ENCODE data around the gene LTBP3.

LTBP3 gene

GRCh38 chr11:65492637-65493366 is 65.4 kb downstream of the LTBP3 start:
- DNase-seq: peak; percentile 78

- no peak for DNase-seq
These were observed 65.8 kb downstream of the LTBP3 start for GRCh38 chr11:65492387-65492636.

DNA sequence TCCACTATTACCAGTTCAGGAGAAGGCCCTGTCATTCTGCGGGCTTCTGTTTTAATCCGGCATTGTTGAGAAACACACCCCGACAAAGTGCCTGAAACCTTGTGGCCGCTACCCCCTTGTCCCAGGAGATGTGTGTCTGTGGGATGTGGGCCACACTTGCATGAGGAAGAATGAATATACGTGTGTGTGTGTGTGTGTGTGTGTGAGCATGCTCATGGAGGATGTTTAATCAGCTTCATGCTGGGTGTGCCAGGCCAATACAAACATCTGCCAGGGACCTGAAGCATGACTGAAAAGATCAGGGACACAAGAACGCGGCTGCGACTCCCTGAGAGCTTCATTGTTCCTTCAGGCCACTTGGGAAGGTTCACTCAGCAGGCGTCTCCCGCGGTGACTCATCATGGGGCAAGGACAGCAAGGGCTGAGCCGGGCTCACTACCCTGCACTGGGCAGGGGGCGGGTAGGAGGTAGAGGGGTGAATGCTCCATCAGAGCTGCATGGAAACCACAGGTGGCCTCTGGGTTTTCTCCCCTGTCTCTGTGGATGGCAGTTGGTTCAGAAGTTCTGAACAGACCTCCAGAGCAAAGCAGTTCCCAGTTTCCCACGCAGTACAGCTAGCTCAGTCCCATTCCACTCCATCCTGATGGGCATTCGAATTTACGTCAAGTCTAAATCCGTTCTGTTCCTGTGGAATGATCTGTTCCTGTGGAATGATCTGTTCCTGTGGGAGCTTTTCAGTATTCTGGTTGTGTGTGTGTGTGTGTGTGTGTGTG is 66.4 kb downstream of the LTBP3 start:
- peak; percentile 56 for DNase-seq

DNA sequence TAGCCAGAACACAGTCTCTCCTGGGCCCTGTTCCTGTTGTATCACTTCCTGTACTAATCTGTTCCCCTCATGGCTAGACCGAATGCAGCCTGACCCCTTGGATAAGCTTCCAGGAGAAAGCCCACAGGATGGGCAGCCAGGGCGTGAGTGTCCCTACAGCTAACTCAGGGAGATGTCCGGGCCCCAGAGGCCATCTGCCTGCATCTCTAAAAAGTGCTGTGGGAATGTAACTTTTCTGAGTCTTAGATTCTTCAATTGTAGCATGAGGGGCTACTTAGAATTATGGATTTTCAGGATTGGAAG is 67.0 kb downstream of the LTBP3 start:
- DNase-seq: no peak

- peak; percentile 78 for DNase-seq
These were observed 68.3 kb downstream of the LTBP3 start for GRCh38 chr11:65489706-65490320.

GRCh38 chr11:65489035-65489705 is 69.0 kb downstream of the LTBP3 start:
- peak; percentile 79 for DNase-seq

All from right forelimb (tissue), 1 donor.